Lower leg skin (tissue), 4 donors: ENCODE results near the gene SPON1. TPM values are rescaled to one million over a fixed set of nuclear protein-coding genes. Genes with fewer than 3 reads are reported as not detected.

Source experiments
- DNase-seq, 2 donors: peaks; one replicate each; pipeline ENCODE4 v3.0.0-alpha.2; 2019; ENCODE audit warnings: low spot score in 2 of 2
- H3K4me3 ChIP-seq: fragments of 200-600 bp; sonication (generic); 2 replicates; pipeline ENCODE4 v1.5.1; 2017; ENCODE audit warnings: mild to moderate bottlenecking, low read depth; ENCODE audit not compliant: poor library complexity, severe bottlenecking
- POLR2A ChIP-seq, 2 donors: fragments of 450-650 bp; IDR thresholded peaks; one replicate each; pipeline ENCODE4 v1.6.1; 2016 to 2017; ENCODE audit warnings: antibody characterized with exemption in 2 of 2, mild to moderate bottlenecking in 1 of 2, moderate library complexity in 1 of 2
- WGBS, 2 donors: methylation state at CpG; one replicate each; pipeline ENCODE4 v1.1.5; 2018; 5-methylcytosine and 5-hydroxymethylcytosine counted together
- intact Hi-C: fragments of 100-400 bp; cut with DNase I; formaldehyde crosslinking; loops from one replicate; pipeline ENCODE4 v1.15.0; 2023; ENCODE audit warnings: low total_unique reads
- total RNA-seq, 4 donors: library from RNA; depleted of rRNA; stranded (reverse); fragments of >200 nt; gene quantifications; one replicate each; pipeline ENCODE4 v1.1.0, GENCODE V29; 2016
- TF ChIP-seq, protein P1 (sequence below), 3 donors: fragments of 450-650 bp; IDR thresholded peaks; one replicate each; pipeline ENCODE4 v1.5.1; 2016; ENCODE audit warnings: antibody characterized with exemption in 3 of 3, mild to moderate bottlenecking in 3 of 3, moderate library complexity in 2 of 3

Gene SPON1
- total RNA-seq, 4 donors from 2014 or later: 3.8 to 12.3 (median 5.1) TPM

GRCh38 chr11:14136561-14136960 lies 174.0 kb downstream of the SPON1 start:
- TF ChIP-seq, protein P1, sequence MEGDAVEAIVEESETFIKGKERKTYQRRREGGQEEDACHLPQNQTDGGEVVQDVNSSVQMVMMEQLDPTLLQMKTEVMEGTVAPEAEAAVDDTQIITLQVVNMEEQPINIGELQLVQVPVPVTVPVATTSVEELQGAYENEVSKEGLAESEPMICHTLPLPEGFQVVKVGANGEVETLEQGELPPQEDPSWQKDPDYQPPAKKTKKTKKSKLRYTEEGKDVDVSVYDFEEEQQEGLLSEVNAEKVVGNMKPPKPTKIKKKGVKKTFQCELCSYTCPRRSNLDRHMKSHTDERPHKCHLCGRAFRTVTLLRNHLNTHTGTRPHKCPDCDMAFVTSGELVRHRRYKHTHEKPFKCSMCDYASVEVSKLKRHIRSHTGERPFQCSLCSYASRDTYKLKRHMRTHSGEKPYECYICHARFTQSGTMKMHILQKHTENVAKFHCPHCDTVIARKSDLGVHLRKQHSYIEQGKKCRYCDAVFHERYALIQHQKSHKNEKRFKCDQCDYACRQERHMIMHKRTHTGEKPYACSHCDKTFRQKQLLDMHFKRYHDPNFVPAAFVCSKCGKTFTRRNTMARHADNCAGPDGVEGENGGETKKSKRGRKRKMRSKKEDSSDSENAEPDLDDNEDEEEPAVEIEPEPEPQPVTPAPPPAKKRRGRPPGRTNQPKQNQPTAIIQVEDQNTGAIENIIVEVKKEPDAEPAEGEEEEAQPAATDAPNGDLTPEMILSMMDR (IDR thresholded peaks at IDR 0.05): no peak
- TF ChIP-seq POLR2A (IDR thresholded peaks at IDR 0.05): no peak
- intact Hi-C loops: no loop called here
- DNase-seq: no peak
- no peak overlapping the region for H3K4me3 ChIP-seq
- 35 to 47% methylated on average over 1 of the region's 1 CpG for WGBS, 2 donors

DNA sequence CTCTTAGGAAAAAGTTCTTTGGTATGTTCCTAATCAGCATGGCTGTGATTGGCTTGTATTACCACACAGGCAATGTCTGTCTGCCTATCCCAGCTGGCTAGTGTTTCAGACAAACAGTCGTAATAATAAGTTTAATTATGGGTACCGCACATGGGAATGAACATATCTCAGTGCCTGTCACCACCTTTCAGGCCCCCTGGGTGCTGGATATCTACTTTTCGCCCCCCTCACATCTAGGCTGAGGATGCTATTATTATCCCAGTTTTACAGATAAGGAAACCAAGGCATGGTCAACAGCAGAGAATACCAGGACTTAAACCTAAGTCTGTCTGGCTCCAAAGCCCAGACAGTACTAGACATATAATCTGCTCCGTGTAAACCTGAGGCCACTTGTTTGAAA lies 174.8 kb downstream of the SPON1 start:
- no peak for TF ChIP-seq POLR2A (IDR thresholded peaks at IDR 0.05)
- TF ChIP-seq, protein P1 (IDR thresholded peaks at IDR 0.05): no peak
- 65 to 84% methylated on average over 4 of the region's 4 CpGs for WGBS, 2 donors
- H3K4me3 ChIP-seq: no peak overlapping the region
- intact Hi-C loops: no loop called here
- DNase-seq: no peak

DNA sequence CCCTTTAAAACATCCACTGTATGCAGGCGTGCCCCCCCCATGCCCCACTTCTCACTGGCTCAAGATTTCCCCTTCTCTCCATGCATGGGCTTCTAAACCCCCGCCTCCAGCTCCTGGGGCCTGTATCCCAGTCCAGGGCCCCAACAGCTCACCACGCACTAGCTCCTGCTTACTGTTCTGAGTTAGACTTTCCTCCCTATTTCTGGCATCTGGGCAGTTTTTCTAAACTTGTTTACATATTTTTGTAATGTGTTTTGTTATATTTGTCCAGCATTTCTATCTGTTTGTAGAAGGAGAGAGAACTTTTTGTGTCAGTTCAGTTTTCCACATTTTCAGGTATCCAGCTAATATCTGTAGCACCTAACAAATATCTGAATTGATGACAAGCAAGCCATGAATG lies 178.5 kb downstream of the SPON1 start:
- 83 to 85% methylated on average over 3 of the region's 3 CpGs for WGBS, 2 donors
- no peak for DNase-seq
- no peak overlapping the region for H3K4me3 ChIP-seq
- intact Hi-C loops: loop anchor here (10.0 kb wide), 1 partner anchor 186 kb away; no protein-coding TSS in a partner anchor
- no peak for TF ChIP-seq POLR2A (IDR thresholded peaks at IDR 0.05)
- TF ChIP-seq, protein P1 (IDR thresholded peaks at IDR 0.05): no peak

GRCh38 chr11:14141676-14142075 lies 179.2 kb downstream of the SPON1 start:
- TF ChIP-seq, protein P1 (IDR thresholded peaks at IDR 0.05): no peak
- no peak for TF ChIP-seq POLR2A (IDR thresholded peaks at IDR 0.05)
- WGBS, 2 donors: 25 to 27% methylated on average over 1 of the region's 1 CpG
- intact Hi-C loops: loop anchor here (10.0 kb wide), 1 partner anchor 187 kb away; no protein-coding TSS in a partner anchor
- H3K4me3 ChIP-seq: no peak overlapping the region
- no peak for DNase-seq

DNA sequence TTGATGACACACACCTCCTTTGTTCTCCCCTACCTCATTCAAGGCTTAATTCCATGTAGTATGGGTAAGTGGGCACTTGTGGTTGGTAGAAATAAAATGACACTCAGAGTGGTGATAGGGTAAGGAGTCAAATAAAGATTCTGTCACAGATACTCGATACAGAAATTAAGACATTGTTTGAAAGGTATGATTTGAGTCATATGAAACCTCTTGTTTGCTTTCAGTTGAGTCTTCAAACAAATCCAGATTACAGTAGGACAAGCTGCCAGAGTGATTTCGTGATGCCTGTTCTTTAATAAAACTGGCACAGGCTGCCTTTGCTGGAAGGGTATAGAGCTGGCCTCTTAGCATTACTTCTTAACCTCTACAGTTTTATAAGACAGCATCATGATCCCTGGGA lies 182.4 kb downstream of the SPON1 start:
- TF ChIP-seq, protein P1 (IDR thresholded peaks at IDR 0.05): no peak
- no peak for TF ChIP-seq POLR2A (IDR thresholded peaks at IDR 0.05)
- intact Hi-C loops: loop anchor here (10.0 kb wide), 1 partner anchor 190 kb away; no protein-coding TSS in a partner anchor
- DNase-seq: no peak
- 74 to 79% methylated on average over 2 of the region's 2 CpGs for WGBS, 2 donors
- H3K4me3 ChIP-seq: no peak overlapping the region

DNA sequence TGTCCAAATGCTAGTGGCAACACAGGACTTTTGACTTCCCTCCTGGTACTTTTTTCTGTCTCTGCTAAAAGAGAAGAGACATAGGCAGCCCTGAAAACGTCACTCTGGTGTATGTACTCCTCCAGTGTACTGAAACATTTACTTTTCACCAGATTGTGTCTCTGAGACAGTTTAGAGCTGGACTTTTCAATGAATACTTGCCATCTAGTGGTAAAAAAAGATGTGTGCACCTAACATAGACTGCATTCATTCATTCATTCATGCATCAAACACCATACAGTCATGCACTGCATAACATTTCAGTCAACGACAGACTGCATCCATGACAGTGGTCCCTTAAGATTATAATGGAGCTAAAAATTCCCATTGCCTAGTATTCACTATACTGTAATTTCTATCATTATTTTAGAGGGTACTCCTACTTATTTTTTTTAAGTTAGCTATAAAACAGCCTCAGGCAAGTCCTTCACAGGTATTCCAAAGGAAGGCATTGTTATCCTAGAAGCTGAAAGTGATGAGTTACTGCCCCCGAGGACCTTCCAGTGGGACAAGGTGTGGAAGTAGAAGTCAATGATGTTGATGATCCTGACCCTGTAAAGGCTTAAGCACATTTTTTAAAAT lies 186.2 kb downstream of the SPON1 start:
- intact Hi-C loops: loop anchor here (10.0 kb wide), 1 partner anchor 194 kb away; no protein-coding TSS in a partner anchor
- TF ChIP-seq, protein P1 (IDR thresholded peaks at IDR 0.05): no peak
- TF ChIP-seq POLR2A (IDR thresholded peaks at IDR 0.05): no peak
- WGBS, 2 donors: 32 to 40% methylated on average over 3 of the region's 3 CpGs
- H3K4me3 ChIP-seq: no peak overlapping the region
- no peak for DNase-seq
